ENCODE data around the gene BCL11B. TPM values are rescaled to one million over a fixed set of nuclear protein-coding genes. Genes with fewer than 3 reads are reported as not detected.

The BCL11B gene
- total and polyA plus RNA-seq, 12 donors = 0.03 to 1.9 (median 0.11) TPM; not detected in 2

- Histone ChIP-seq H3K9me3 (no peaks in the 10 kb centered on the region), H3K36me3 (no peaks in the 10 kb centered on the region), H3K4me1 (no peaks in the 10 kb centered on the region), H3K27ac (no peak overlapping the region), H3K27me3 (peaks cover 8 to 77% (median 60%) of the 10 kb centered on the region in 7 donors), H3K4me3 (no peak overlapping the region)
- ATAC-seq = no peak
- peak in 1 of 2 donors; percentile 2 for DNase-seq
- 81 to 91% methylated on average over 13 of the region's 13 CpGs for WGBS, 2 donors
- intact Hi-C loops (cut with DNase I) = no loop called here
- TF ChIP-seq CTCF (IDR thresholded peaks at IDR 0.05) = no peak
These were observed 150.6 kb downstream of the BCL11B start for GRCh38 chr14:99121319-99121875.

GRCh38 chr14:99120526-99121318, 151.3 kb downstream of the BCL11B start:
- DNase-seq (no peak), ATAC-seq (no peak)
- Histone ChIP-seq H3K27me3 (peaks cover 8 to 81% (median 65%) of the 10 kb centered on the region in 7 donors), H3K27ac (no peak overlapping the region), H3K4me3 (no peak overlapping the region), H3K4me1 (no peaks in the 10 kb centered on the region), H3K9me3 (no peaks in the 10 kb centered on the region), H3K36me3 (no peaks in the 10 kb centered on the region)
- intact Hi-C loops (cut with DNase I) = no loop called here
- TF ChIP-seq CTCF (IDR thresholded peaks at IDR 0.05) = no peak
- WGBS, 2 donors = 84 to 91% methylated on average over 17 of the region's 17 CpGs

- ATAC-seq (no peak), DNase-seq (peak in 1 of 2 donors; percentile 1)
- H3K9me3 ChIP-seq = peaks cover 0 to 2% (median 0%) of the 10 kb centered on the region in 11 donors
- H3K4me3 ChIP-seq = no peak overlapping the region
- no peaks in the 10 kb centered on the region for H3K4me1 ChIP-seq
- intact Hi-C loops (cut with DNase I) = no loop called here
- 73 to 75% methylated on average over 18 of the region's 18 CpGs for WGBS, 2 donors
- no peak overlapping the region for H3K27ac ChIP-seq
- no peaks in the 10 kb centered on the region for H3K36me3 ChIP-seq
- H3K27me3 ChIP-seq = peaks cover 8 to 81% (median 65%) of the 10 kb centered on the region in 7 donors
- no peak for TF ChIP-seq CTCF (IDR thresholded peaks at IDR 0.05)
These were observed 152.2 kb downstream of the BCL11B start for GRCh38 chr14:99119554-99120525.

Other genes starting within 250 kb of the BCL11B start
- gene SETD3, start 208.7 kb upstream of the BCL11B start, total RNA-seq = 100 to 1,000 TPM in 8 of 10 donors, 10 to 100 TPM in 2; 89.6 to 129 (median 107) TPM
- gene SETD3, start 208.7 kb upstream of the BCL11B start, polyA plus RNA-seq = 10 to 100 TPM; 35.0 to 59.9 TPM
- 10 to 100 TPM; 28.0 to 41.0 (median 31.9) TPM for gene CCNK, start 209.2 kb upstream of the BCL11B start, total RNA-seq
- gene CCNK, start 209.2 kb upstream of the BCL11B start, polyA plus RNA-seq = 10 to 100 TPM; 10.9 to 11.4 TPM

Measured in heart right ventricle (tissue), 16 donors.